HT-29 (cell line): ENCODE results near the gene CCDC134. TPM values are rescaled to one million over a fixed set of nuclear protein-coding genes. Genes with fewer than 3 reads are reported as not detected.
A peak's percentile ranks its signal among the peaks of the same experiment; 100 is the strongest.
"Not testable (repeated sequence)": the region's sequence is repeated elsewhere in the genome, so short reads cannot be mapped to it uniquely, and the experiment has no call there.

Source experiments
- DNase-seq: peaks from one replicate; pipeline ENCODE4 v3.0.0-alpha.2; 2015; ENCODE audit warnings: low spot score
- total RNA-seq: library from RNA; depleted of rRNA; stranded (reverse); fragments of >200 nt; shearing (Covaris generic); gene quantifications from 2 replicates; pipeline ENCODE4 v1.2.3, GENCODE V29; 2014

The CCDC134 gene
- total RNA-seq, 1 experiment from 2014 or later: 14.6 TPM

DNA sequence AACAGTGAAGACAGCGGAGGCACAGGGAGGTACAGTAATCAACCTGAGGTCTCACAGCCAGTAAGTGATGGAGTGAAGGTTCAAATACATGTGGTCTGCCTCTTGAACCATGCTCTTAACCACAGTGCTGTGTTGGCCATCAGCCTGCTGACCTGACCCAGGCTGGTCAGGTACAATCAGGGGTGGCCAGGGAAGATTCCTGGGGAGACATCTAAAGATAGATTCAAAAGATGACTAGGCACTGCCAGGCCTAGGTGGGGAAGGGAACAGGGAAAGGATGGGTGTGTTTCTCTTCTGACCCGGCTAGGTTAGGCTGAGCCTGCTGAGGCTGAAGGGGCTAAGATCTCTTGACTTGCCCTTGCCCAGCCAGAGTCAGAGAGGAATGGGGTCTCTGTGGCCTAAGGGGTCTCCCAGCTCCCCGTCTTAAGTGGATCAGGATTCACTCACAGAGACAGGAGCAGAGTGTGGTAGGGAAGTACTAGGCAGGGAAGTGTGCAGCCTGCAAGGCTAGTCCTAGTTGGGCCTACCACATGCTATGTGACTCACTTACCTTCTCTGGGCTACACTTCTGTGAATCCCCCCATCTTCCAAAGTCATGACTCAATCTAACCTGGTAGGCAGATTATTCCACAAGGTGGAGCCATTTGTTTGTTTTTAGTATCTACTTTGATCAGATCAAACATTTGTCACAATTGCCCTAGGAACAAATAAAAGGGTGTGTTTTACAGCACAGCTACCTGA is 22.0 kb downstream of the CCDC134 start:
- peak; percentile 70 for DNase-seq

DNA sequence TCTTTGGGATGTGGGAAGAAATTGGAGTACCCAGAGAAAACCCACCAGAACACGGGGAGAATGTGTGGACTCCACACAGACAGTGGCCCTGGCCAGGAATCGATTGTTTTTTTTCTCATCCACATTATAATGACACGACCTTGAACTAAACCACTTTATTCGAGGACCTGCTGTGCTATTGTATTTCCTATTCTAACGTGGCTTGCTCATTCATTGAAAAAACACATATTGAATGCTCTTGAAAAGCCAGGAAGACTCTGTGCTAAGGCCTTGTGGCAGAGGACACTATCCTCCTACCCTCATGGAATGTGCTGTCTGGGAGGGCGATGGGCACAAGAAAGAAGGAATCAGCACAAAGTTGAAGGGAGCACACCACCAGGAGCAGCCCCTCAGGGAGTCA is 23.3 kb downstream of the CCDC134 start:
- no peak for DNase-seq

DNA sequence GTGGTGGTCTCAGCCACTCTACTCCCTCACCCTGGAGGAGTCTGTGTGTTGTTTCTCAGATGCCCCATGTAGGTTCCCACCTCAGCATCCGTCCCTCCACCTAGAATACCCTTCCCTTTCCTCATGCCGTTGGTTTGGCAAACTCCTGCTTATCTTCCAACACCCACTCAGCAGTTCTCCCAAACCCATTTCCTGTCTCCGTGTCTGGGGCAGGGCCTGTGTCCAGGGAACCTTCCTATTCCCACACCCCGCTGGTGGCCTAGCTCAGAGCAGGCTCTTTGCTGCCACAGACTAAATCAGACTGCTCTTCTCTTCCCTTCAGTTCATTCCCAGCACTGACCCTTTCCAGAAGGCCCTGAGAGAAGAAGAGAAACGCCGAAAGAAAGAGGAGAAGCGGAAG is 24.9 kb downstream of the CCDC134 start:
- DNase-seq: no peak

DNA sequence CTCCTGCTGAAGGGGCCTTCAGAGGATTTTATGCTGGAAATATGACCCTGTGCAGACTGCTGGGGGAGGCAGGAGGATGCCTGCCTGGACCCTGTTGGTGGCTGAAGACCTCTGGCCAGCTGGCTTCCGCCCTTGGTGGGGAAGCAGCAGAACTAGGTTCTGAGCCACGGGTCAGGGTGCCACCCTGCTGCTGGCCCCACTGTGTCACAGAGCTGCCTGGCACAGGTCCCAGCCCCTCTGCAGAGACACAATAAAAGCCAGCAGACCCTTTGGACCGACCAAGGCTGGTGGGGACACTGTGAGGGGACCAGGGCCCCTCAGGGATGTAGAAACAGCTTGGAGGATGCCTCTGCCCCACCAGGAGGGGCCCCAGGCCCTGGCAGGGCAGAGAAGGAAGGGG is 25.5 kb downstream of the CCDC134 start:
- DNase-seq: no peak

DNA sequence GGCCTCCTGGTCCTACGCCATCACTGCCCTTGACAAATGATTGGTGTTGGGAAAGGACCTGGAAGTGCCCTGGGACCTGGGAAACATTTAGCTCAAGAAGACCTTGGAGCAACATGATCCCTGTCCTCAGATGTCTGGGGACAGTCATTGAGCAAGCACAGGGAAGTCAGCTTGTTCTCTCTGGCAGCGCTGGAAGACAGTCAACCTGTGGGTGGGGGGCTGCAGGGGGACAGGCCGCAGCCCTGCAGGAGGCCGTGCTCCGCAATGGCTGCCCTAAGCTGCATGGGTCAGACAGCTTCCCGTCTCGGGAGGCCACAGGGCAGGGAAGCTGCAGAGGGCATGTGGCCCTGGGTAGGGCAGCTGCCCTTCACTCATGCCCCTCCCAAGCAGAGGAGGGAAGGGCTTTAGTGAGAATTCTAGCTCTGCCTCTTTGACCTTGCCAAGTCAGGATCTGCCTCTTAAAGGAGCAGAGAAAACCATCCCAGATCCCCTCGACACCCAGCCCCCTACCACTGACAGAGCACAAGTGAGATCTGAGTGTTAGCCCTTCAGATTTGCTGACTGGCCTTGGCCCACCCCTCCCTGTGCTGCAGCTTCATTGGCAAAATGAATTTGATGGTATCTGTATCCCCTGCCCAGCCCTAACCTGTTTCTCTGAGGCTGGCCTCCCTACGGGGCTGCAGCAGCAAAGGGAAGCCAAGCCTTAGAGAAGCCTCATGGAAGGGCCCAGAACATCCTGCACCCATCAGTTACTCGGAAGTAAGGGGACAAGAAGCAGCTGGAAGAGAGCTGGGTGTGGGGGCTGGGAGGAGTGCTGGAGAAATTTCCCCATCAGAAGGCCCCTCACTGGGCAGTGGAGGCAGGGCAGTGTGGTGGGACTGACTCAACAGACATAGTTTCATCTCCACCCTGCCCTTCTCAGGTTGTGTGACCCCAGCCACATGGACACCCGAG is 26.2 kb downstream of the CCDC134 start:
- no peak for DNase-seq

DNA sequence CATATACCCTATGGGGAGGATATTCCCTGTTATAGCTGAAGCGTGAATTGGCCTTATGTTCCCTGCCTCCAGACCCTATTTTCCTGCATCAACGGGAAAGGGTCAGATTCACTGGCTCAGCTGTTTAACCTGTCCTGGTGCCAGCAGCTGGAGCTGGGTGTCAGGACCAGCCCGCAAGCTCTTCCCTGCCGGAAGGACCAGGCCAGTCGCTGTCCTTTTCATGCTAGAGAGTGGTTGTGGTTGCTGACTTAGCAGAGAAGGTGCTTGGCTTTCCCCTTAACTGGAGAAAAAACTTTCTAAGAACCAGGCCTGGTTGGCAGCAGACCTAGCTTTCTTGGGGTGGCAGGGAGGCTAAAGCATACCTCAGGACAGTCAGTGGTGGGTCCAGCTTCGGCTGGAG is 27.2 kb downstream of the CCDC134 start:
- DNase-seq: no peak

DNA sequence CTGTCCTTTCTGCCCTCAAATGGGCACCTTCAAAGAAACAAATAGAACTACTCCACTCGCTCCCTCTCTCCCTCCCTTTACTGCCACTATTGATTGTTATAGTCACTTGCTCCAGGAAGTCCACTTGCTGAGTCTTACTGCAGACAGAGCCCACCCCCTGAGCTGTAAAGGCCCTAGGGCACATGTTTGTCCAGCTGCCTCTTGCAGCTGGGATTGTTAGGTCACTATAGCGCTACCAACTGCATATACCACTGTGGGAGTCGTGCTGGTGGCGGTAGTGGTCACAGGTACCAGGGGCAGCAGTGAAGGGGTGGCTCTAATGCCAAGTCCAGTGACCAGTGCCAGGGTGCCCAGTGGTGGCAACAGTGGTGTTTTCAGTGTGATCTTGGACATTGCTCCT is 28.0 kb downstream of the CCDC134 start:
- DNase-seq: no peak

DNA sequence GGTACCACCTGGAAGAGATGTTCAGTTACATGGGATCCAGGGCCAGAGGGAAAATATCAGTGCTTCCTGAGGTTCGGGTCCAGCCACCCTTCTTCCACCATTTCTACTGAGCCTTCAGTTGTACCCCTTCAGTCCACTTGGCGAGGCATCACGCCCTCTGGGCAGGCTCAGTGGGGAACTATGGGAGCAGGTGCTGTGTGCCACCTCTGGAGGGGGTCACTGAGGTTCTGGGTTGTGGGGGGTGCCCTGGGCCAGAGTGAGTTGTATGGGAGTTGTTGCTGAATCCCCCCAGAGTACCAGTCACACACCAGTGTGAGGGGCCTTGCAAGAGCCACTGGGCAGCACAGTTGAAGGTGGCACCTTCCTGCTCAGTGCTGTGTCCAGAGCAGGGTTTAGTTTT is 29.7 kb downstream of the CCDC134 start:
- DNase-seq: no peak

DNA sequence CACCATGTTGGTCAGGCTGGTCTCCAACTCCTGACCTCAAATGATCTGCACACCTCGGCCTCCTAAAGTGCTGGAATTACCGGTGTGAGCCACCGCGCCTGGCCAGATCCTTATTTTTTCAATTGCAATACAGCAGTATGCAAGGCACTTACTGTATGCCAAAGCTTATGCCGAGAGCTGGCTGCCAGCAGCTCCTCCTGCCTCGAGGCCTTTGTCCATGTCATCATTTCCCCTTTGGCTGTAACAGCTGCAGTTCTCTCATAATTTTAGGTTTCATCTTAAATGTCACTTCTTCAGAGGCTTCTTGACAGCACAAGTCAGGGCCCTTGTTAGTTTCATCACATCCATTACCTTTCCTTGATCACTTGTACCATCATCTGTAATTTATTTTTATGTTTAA is 30.9 kb downstream of the CCDC134 start:
- no peak for DNase-seq

DNA sequence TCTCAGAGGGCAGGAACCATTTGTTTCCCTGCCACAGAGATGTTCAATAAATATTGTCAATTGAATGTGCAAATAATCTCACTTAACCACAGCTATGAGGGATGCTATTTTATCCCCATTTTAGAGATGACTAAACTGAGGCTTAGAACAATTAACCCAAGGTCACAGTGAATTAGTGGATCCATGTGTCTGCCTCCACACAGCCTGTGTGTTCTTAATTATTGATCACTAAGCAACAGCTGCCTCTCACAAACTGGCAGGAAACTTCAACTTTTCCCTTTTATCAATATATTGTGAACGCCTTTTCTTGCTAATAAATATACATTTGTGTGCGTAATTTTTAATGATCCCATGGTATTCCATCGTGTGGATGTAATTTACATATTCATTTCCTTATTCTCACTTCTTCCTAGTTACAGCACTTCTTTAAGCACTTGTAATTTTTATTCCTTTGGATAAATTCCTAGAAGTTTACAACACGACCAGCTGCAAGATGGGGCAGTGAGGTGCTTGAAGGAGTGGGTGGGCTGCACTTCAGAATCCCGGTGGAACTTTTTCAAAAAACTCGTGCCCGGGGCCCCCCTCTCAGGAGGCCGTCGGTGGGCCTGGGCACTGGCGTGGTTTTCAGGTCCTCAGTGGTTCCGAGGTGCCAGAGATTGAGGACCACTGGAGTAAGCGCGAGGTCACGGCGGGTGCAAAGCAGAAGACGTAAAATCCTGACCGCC is 31.5 kb downstream of the CCDC134 start:
- DNase-seq: peak; percentile 13

DNA sequence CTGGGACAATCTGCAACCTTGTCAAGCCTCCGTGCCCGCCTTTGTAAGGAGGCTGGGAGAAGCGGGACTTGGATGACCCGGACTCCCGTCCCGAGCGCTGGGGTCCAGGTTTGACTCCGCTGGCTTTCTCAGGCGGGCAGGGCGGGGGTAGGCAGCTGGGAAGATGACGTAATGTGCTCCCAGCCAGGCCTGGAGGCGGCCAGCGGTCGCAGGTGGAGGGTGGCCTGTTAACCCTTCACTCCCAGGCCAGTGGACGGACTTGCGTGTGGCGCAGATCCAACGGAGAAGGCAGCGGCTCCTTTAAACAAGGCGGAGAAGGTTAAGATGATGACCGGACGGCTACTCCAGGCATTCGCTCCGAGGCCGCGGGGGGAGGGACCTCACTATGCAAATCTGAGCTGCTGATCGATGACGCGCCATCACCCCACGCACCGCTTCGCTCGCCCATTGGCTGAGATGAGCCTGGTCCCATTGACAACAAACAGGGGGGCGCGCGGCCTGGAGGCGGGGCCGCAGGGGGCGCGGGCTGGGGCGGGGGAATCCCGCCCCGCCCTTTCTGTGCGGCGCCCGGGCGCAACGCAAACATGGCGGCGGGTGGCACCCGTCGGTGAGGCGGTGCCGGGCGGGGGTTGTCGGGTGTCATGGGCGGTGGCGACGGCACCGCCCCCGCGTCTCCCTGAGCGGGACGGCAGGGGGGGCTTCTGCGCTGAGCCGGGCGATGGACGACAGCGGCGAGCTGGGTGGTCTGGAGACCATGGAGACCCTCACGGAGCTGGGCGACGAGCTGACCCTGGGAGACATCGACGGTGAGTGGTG is 32.3 kb downstream of the CCDC134 start, which contains the start of gene SREBF2:
Gene SREBF2 (plus strand): TSS at position 553 of the 816 bp plus-strand sequence. CDS start 166 bp downstream, at position 719.
- DNase-seq: peak; percentile 95

DNA sequence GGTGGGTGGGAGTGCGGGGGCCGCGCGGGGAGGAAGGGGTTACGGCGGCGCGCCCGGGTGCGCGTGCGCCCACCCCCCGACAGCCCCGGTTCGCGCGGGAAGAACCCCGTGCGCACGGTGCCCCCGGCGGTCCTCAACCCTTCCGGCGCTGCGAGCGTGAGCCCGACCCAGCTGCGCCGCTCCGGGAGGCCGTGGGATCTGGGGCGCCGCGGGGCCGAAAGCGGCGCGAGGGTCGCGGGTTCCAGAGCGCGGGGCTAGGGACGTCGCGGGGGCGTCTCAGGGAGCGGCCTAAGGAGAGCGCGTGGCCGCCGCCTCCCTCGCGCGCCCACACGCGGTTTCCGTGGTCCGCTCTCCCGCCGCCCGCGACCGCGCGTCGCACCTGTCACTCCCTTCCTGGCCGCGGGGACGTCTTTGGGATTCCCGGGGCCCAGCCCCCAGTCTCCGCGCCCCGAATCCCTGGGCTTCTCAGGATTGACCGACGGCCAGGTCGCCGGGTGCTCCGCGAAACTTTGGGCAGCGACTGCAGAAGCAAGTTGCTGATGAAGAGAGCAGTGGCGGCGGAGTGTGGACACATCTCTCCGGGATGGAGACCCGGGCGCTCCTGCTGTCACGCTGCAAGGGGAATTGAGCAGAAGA is 33.0 kb downstream of the CCDC134 start:
- peak; percentile 44 for DNase-seq

DNA sequence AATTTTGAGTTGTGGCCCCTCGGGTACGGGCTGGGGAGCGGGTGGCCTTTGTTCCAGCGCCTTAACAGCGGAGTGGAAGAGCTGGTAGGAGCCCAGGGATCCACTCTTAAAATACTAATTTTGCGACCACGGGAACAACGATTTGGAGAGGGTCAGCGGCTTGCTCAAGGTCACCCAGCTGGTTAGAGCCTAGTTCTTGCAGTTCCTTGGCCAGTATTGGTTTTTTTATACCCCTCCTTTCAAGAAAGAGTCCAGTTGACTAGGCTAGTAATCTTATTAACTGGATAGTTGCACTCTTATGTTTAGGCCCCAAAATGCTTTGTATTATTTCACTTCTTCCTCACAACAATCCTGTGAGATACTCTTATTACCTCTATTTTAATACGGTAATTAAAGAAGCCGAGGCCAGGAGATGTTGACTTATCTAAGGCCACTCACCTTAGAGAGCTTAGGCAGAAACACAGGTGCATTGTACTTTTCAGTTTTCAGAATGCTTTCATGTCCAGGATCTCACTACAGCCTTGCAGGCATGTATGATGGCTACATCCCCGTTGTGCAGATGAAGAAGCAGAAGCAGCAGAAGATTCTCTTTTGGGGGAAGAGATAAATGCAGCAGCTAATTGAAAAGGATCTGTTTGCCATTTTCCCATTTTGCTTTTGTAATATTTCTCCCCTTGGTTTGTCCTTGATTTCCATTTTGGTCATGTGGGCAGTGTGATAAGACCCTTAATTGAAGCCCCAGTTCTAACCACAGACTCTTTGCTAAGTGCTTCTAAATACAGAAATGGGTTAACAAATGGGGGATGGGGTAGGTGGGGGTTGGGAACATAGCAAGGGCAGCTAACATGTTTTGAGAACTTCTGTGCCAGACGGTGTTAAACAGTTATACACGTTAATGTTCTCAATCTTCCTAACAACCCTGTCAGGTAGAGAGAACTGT is 33.8 kb downstream of the CCDC134 start:
- DNase-seq: peak; percentile 13

DNA sequence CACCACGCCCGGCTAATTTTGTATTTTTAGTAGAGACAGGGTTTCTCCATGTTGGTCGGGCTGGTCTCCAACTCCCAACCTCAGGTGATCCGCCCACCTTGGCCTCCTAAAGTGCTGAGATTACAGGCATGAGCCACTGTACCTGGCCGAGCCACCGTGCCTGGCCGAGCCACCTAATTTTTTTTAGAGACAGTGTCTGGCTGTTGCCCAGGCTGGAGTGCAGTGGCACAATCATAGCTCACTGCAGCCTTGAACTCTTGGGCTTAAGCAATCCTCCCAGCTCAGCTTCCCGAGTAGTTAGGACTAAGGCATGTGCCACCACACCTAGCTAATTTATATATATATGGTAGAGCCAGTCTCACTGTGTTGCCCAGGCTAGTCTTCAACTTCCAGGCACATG is 35.0 kb downstream of the CCDC134 start:
- not testable (repeated sequence) for DNase-seq

DNA sequence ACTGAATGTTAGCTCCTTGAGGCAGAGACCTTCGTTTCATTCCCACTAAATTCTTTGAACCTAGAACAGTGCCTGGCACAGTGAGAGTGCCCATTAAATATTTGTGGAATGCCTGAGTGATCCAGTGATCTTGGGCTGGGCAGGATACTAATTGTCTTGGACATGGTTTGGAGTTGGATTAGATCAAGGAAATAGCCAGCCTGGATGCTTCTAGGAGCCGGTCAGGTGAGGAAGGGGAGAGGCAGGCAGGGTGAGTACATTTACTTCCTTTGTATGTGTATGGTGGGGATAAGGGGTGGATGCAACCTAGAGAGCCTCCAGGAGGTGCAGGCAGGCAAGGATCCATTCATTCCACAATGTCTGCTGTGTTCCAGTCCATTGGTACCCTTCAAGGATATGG is 36.1 kb downstream of the CCDC134 start:
- no peak for DNase-seq

DNA sequence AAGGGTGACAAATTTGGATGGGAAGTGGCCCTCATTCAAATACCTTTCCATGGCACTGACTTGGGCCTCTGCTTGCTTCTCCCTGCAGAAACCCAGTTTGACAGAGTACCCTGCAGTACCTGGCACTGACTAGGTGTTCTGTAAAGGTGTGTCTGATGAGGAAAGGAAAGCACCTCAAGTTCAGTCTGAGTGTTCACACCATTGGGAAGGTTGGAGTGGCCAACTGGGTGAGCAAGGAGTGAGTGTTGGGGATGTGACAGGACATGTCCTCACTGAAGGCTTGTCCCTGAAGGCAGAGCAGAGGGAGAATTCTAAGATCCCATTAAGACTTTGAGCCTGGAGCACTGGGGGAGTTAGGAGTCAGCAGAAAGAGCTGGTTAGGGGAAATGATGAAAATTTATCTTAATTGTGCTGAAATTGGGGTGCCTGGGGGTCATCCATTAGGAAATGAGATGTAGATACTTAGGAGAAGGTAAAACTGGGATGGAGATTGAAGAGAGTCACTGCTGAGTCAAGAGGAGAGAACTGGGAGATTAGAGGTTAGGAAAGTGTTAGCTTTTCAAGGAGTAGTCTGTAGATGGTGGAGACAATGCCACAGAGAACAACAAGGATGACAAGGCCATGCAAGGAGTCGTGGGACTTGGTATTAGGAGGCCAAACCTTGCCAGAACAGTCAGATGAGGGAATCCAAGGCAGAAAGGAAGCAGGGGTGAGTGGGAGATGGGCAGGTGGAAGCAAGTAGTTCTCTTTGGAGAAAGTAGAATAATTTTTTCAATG is 38.6 kb downstream of the CCDC134 start:
- no peak for DNase-seq

DNA sequence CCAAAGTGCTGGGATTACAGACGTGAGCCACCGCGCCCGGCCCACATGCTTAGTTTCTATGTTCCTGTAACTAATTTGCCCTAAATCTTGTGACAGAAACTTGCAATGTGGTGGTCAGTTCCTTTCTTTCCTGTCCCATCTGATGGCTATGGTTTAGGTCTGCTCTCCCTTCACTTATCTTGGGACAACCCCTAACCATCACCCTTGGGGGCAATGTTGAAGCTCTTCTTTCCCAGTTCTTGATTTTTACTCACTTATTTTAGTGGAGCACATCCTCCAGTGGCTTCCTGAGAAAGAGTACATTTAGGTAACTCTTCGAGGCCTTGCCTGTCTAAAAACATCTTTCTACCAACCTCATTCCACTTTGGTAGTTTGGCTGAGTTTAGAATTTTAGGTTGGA is 39.7 kb downstream of the CCDC134 start:
- DNase-seq: no peak

DNA sequence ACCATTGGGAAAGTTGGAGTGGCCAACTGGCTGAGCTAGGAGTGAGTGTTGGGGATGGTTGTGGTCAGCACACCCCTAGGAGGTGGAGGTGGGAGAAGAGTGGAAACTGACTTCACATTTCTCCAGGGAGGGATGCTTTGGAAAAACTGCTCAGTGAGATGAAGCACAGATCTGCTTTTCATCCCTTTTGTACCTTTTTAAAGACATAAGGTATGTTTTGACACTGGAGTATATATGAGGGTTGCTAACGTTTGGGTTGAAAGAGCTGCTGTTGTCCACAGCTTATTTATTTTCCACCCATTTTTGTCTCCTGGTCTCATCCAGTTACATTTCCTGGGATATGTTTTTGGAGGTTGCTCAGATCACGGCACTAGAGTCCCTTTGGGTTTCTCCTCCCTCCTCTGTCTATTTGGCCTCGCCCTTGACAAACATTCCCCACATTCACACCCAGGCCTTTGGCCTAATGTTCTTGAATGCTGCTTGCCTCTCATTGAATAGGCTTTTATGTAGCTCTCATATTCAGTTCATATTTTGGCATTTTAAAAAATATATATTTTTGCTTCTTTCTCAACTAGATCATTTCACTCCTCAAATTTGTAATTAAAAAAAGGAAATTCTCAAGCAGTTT is 40.7 kb downstream of the CCDC134 start:
- DNase-seq: peak; percentile 58
